Endometrial microvascular endothelial cells (primary cell): ENCODE data around the gene NCOR2. TPM values are rescaled to one million over a fixed set of nuclear protein-coding genes. Genes with fewer than 3 reads are reported as not detected.

ENCODE experiments used
- in situ Hi-C: cut with HindIII; loops from 2 replicates; pipeline ENCODE4 v1.10.0; 2017; ENCODE audit warnings: low sequenced_read_pairs, low pct_unique_long_range_greater_than_20kb; ENCODE audit errors: inconsistent ontology term
- total RNA-seq: library from RNA; depleted of rRNA; stranded (reverse); fragments of >200 nt; gene quantifications from one replicate; pipeline ENCODE4 v1.2.3, GENCODE V29; 2015; ENCODE audit errors: inconsistent ontology term

Gene NCOR2
- total RNA-seq, 1 donor from 2014 or later: 121 TPM

DNA sequence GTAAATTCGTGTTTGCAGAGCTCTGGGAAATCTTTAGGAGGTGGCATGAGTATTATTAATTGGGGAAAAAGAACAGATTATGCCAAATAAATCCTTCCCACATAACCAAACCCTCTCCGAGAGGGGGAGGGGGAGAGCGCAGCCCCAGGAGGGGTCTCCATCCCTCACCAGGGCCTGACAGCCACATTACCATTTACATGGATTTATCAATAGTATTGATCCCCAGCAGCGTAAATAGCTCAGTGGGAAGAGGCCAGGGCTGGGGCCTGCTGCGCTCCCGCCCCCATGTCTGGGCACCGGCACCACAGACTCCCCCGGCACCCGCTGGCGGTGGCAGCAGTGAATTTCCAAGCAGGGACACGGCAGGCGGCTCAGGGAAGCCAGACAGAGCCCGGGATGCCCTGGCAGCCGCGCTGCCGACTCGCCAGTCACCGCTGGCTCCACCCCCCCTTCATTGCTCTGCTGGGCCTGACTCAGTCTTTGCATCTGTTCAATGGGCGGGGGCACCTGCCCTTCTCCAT is 2.4 kb downstream of the NCOR2 start:
- in situ Hi-C loops: no loop called here

DNA sequence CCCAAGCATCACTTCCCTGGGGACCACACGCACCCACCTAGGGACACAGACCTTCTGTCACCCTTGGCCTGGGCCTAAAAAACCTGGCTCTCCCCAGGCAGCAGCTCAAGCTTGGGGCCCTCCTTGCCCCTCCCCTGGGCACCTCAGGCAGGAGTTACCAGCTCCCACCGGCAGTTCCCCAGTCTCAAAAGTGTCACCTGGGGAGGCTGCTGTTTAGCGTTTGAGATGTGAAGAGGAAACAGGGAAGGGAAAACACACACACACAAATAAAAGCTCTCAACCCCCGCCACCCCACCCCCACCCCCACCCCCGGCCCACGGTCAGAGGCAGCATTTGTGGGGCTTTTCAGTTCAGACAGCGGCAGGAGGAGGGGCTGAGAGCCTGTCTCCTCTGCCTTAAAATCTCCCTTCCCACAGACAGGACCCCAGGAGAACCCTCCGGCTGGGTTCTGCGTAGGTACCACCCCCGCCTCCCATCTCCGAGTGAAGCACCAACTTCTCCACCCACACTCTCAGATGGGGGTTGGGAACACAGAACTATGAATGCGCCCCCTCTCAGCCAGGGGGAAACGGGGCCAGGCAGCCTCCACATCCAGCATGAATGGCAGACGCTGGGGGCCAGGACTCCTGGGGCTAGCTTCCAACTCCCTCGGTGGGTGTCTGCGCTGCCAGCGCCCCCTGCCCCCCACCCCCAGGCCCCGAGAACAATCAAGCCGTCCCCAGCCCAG is 3.0 kb downstream of the NCOR2 start:
- in situ Hi-C loops: no loop called here

DNA sequence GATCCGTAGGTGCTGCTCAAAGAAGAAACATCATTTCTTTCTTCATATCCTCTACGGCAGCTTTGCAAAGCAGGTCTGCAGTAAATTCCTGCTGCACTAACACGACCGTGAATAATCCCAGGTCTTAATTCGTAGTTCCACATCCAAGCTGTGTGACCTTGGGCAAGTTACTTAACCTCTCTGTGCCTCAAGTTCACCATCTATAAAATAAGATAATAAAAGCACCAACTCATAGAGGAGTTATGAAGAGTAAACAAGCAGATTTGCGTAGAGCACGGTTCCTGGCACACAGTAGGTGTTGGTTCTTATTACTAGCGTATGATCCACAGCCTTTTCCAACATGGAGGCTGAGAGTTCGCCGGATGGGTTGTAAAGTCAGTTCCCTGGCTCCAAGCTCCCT is 3.6 kb downstream of the NCOR2 start:
- in situ Hi-C loops: no loop called here

DNA sequence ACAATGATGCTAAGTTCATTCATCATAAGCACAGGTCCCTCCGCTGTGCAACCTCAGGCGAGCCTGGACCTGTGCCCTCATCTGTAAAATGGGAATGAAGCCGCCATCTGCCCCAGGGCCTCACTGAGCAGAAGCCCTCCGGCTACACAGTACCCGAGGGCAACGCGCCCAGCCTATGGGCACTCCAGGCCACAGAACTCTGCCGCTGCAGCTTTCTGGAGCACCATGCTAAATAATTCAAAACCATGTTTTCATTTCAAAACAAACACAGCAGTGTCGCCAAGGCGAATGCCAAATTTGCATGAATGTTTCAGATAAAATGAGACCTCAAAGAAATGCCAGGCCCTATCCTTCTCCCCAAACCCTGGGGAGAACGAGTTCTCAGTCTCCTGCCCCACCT is 4.0 kb downstream of the NCOR2 start:
- in situ Hi-C loops: no loop called here

DNA sequence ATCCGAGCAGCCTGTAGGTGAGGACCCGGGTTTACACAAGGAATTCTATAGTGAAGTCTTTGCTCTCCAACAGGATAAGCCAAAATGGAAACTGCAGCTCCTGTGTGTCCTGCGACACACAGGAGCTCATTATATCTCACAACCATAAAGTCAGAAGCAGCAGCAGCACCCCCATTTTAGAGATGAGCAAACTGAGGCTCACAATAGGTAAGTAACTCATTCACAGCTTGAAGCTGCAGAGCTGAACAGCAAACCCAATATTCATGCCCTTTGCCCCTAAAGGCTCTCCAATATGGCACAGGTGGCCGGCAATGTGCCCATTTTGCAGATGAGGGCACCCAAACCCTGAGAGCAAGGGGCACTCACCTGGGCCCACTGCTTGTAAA is 4.6 kb downstream of the NCOR2 start:
- in situ Hi-C loops: no loop called here

DNA sequence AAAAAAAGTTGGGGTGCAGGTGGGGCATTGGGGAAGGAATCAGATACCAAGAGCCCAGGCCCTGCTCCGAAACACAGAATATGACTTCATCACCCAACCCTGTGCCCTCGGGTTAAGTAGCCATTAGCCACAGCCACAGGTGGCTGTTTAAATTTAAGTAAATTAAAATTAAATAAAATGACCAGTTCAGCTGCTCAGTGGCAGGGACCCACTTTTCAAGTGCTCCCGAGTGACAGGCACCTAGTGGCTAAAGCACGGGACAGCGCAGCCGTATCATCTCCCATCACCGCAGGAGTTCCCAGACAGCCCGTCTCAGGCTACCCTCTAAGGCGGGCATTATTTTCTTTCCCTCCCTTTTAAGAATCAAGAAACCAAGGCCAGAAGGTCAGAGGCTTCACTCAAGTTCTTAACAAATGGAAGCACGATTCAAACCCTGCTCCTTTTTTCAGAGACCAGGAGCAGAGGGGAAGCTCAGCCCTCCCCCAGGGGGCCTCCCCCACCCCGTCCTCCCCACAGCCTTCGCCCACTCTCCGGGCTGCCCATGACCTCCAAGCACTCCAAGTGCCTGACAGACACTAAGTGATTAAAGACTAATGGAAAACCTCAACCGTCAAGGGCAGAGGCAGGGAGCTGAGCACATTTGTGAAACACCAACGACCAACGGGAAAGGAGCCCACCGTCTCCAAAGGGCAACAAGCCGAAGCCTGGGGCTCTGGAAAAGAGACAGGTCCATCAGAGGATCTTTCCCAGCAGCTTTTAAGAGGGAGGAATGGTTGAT is 5.2 kb downstream of the NCOR2 start:
- in situ Hi-C loops: no loop called here

DNA sequence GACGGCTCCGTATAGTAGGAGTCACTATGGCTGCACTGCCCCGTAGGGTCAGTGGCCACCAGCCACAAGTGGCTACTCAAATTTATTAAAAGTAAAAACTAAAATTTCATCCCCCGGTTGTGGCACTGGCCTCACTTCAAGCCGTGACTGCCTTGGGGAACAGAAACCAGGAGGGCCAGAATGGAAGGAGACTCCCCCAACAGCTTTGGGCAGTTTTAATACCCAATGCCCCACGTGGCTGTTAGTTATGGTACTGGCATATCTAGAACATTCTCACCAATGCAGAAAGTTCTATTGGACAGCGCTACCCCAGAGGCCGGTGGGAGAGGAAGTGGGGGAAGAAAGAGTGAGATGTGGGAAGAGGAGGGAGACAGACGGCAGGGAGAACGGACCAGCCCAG is 6.2 kb downstream of the NCOR2 start:
- in situ Hi-C loops: no loop called here

DNA sequence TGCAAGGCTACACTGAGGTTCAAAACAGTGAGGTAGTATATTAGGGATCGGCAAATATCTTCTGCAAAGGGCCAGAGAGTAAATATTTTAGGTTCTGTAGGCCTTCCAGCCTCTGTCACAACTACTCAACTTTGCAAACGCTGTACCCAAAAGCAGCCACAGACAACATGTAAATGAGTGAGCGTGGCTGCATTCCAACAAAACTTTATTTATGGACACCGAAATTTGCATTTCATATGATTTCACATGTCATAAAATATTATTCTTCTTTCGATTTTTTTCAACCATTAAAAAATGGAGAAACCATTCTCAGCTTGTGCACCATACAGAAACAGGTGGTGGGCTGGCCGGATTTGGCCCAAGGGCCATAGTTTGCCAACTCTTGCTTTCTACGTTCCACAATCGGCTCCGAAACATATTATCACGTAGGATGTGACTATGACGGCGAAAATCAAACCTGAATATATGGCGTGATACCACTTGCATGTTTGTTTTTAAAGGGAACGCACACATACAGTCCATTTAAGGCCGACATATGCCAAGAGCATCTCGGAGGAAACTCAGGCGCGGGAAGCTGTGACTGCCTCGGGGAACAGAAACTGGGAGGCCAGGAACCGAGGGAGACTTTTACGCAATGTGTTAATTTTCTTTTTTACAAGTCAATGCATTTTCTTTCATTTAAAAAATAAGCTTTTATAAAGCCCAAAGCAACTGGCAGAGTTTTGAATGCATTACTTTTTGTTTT is 7.1 kb downstream of the NCOR2 start:
- in situ Hi-C loops: no loop called here

DNA sequence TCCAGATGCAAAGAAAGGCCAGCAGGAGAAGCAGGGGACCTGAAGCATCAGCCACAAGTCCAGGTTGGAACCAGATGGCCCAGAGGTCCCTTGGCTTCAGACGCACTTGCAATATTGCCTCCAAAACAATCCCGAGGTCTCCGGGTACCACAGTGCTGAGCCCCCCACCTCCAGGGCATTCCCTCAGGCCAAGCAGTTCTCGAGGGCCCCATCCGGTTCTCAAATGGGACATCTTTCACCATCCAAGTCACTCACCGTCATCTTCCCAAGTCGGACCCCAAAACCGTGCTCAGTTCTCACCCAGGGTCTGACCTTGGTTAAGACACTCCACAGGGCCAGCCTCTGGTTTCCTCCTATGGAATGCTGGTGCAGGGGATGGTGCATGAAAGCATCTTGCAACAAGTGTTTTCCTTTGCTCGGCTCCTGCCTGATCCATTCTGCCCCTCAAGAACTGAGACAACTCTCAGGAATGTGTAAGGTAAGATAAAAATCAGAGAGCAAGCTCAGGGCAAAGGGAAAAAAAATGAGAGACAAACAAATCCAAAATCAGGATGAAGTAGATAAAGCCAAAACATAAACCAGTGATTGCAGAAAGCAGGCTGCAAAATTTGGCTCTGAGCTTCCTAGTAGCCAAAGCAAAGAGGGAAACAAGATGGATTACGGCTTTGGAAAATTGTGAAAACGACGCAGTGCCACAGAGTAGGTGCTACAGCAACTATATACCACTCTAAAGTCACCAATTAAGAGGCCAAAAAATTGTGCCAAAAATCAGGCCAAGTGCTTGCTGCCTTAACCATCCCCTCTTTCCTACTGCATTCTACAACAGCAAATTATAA is 8.0 kb downstream of the NCOR2 start:
- in situ Hi-C loops: no loop called here

DNA sequence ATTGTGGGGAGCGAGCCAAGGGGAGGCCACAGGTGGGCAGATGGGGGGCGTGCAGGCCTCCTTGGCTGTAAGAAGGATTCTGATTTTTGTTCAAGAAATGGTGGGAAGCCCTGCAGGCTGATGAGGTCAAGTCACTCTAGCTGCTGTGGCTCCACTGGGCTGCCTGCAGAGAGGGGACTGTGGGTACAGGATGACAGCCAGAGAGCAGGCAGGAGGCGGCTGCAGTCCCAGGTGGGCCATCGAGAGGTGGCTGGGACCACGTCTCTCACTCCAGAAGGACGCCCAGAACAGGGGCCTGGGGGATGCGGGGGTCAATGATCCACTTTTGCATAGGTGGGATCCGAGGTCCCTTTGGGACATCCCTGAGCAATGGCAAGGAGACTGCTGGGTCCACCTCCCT is 9.1 kb downstream of the NCOR2 start:
- in situ Hi-C loops: no loop called here

DNA sequence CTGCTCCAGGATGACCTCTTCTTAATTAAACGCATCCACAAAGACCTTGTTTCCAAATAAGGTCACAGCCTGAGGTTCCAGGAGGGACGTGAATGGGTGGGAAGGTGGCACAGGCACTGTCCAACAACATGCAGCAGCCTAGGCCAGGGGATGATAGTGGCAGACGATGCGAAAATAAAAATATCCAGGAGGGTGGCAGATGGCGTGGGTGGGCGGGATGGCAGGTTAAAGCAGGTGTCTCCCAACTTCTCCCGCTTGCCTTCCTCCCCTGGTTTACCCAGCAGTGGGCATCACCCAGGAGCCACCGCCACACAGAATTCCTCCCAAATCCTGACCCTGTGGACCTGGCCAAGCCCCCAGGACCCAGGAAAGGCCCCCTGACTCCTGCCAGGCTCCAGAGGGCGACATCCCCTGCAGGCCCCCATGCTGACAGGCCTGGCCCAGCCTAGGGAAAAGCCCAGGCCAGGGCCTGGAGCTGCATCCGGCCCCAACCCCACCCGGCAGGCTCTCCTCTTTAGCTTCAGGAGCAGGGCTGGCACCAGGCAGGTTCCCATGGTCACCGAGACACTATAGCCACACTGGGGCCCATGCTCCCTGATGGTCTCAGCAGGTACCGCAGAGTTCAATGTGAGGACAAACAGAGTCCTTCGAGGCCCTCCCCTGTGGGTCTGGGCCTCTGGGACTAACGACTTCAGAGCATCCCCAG is 9.7 kb downstream of the NCOR2 start:
- in situ Hi-C loops: no loop called here

DNA sequence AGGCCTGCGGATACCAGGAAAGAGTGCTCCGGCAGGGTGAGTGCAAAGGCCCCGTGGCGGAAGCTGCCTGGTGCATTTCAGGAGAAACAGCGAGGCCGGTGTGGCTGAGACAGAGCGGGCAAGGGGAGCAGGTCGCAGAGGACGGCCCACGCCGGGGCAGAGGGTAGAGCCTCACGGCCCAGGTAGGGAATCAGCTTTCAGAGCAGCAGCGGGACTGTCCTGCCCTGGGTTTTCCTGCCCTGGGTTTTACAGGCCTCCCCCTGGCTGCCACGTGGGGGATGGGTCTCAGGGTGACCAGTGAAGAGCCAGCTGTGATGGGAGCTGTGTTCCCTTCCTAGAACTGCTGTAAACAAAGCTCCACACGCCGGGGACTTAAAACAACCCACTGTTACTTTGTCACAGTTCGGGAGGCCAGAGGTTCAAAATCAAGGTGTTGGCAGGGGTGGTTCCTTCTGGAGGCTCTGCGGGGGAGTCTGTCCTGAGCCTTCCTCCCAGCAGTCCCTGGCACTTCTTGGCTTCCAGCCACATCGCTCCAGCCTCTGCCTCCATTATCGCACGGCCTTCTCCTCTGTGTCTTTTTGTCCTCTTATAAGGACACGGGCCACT is 10.4 kb downstream of the NCOR2 start:
- in situ Hi-C loops: no loop called here

DNA sequence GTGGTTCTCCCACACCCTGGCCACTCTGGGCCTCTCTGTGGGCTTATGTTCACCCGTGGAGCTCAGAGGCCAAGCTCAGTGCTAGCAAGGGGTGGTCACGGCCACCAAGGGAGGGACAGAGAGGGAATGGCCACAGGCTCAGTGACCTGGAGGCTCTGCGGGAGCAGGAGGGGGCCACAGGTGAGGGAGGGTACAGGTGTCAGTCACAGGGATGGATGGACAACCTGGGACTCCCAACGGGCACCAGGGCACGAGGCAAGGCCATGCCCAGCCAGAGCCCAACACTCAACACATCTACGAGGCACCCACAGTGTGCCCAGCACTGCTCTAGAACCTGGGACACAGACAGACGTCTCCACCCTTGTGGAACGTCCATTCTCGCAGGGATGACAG is 11.3 kb downstream of the NCOR2 start:
- in situ Hi-C loops: no loop called here

DNA sequence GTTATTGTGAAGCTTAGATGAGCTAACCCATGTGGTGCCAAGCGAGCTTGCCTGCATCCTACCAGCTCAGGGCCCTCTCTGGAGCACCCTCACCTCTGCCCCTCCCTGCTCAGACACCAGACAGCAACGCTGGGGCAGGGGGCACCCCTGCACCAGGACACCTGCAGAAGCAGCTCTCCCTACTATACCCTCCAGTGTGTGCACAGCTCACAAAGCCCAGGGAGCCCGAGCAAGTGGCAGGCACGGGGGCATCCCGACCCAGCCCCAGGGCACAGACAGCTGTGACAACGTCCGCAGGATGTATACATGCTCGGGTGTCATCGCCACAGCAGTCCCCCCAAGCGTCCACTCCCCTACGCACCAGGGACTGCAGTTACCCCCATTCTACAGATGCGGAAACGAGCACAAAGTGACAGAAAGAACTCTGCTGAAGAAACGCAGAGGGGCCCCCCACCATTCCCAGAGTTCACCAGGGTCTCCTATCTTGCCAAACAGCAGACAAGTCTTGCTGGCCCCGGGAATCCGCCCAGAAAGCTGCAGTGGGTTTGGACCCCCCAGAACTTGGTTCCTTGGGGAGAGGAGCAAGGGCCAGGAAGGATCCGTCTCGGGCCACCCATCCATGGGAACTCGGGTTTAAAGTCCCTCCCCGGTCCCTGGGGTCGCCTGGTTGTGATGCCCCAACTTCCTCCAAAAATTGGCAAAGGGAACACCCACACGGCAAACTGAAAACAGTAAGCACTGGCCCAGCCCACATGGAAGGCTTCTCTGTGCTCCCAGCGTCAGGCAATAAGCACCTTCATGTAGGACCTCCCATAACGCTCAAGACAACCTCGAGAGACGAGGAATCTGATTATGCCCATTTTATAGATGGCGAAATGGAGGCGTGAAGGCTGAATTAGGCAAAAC is 12.0 kb downstream of the NCOR2 start:
- in situ Hi-C loops: no loop called here

DNA sequence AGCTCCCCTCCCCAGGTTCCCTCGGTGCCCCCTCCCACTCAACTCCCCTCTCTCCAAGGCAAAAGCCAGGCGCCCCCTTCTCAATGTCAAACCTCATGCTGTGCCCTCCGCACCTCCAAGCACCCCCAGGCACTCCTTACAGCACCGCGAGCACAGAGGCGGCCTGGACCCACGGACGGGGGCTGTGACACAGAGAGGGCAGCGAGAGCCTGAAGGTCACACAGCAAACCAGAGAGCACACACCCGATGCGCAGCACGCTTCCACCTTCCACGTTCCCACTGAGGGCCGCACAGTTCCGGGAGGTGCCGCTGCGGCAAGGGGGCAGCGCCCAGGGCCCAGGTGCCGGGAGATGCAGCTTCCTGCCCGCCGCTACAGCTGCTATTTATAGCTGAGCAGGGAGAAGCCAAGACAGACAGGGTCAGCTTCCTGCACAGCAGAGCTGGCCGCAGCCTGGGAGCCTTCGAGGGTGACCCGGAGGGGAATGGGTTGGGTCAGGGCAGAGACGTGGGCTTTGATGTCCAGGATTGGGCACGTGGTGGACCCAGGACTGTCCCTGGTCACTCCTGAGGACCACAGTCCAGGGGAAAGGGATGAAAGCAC is 12.9 kb downstream of the NCOR2 start:
- in situ Hi-C loops: no loop called here

DNA sequence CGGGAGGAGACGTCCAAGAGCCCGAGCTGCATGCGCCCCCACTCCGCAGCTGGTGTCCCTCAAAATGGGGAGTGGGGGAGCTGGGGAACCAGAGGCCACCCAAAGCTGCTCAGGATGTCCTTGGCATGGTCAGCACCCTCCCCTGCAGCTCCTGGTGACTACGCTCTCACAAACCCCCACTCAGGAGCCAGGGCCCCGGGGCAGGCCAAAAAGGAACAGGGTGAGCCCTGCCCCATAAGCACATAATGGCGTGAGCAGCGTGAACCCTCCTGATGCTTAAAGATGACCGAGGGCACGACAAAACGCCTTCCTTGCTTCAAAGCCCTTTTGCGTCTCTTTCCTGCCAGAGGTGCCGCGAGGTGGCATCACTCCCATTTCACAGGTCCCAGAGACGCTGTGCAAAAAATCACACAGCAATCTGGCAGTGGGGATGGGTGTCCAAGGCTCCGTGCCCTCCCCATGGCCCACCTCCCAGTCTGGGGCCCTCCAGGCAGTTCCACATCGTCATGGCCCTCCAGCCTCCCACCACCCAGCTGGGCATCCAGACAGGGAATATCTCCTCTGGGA is 13.5 kb downstream of the NCOR2 start:
- in situ Hi-C loops: no loop called here
